HEK293 (cell line): Measurements from ENCODE around the gene DNAJC5.

Source experiments
- CTCF ChIA-PET: fragments of 350-600 bp; formaldehyde crosslinking; extraction: SDS; loops from one replicate; lab custom pipeline; 2021; ENCODE audit warnings: antibody characterized with exemption; lab: Yijun Ruan, JAX
- POLR2A ChIA-PET: fragments of 300-600 bp; formaldehyde crosslinking; extraction: SDS; loops from one replicate; lab custom pipeline; 2020; ENCODE audit warnings: antibody characterized with exemption, inconsistent platforms; lab: Yijun Ruan, JAX
- H3K27ac ChIP-seq: fragments of 200-500 bp; sonication (Bioruptor generic); 2 replicates; pipeline ENCODE4 v1.5.1; 2014; ENCODE audit warnings: low read depth, low read length, control low read depth, inconsistent platforms; ENCODE audit errors: extremely low read depth
- H3K36me3 ChIP-seq, 2 experiments: fragments of 200-500 bp in 1 of 2; sonication (Bioruptor generic) in 1 of 2; 1 replicate in 1 of 2; 2 replicates in 1 of 2; pipeline ENCODE4 v1.5.1; 2014 to 2017; ENCODE audit warnings: inconsistent platforms in 2 of 2, low read length in 2 of 2; ENCODE audit not compliant: control insufficient read depth in 2 of 2, insufficient read depth in 1 of 2
- H3K4me1 ChIP-seq: fragments of 200-500 bp; sonication (Bioruptor generic); 2 replicates; pipeline ENCODE4 v1.5.1; 2014; ENCODE audit warnings: mild to moderate bottlenecking, low read length, inconsistent platforms; ENCODE audit not compliant: control insufficient read depth, insufficient read depth
- H3K4me3 ChIP-seq: 2 replicates; pipeline ENCODE4 v1.5.1; 2011; ENCODE audit warnings: low read depth, mild to moderate bottlenecking, control low read depth, low read length, moderate library complexity
- H3K9me3 ChIP-seq: fragments of 200-500 bp; sonication (Bioruptor generic); 2 replicates; pipeline ENCODE4 v1.5.1; 2014; ENCODE audit warnings: low read depth, low read length, inconsistent platforms; ENCODE audit not compliant: control insufficient read depth, insufficient read depth
- GLIS1 ChIP-seq: fragments of 450-650 bp; formaldehyde crosslinking; IDR thresholded peaks from 2 replicates; pipeline ENCODE4 v1.5.1; 2016; ENCODE audit warnings: missing biosample characterization, missing genetic modification characterization
- GLIS2 ChIP-seq: fragments of 450-650 bp; formaldehyde crosslinking; IDR thresholded peaks from 2 replicates; pipeline ENCODE4 v1.5.1; 2016; ENCODE audit warnings: missing biosample characterization, missing genetic modification characterization
- HOXA7 ChIP-seq: sonication (generic); formaldehyde crosslinking; IDR thresholded peaks from 2 replicates; pipeline ENCODE4 v1.8.1; 2022; ENCODE audit warnings: missing genetic modification reagents, borderline replicate concordance
- PATZ1 ChIP-seq: fragments of 450-650 bp; formaldehyde crosslinking; IDR thresholded peaks from 2 replicates; pipeline ENCODE4 v1.5.1; 2016; ENCODE audit warnings: missing biosample characterization, missing genetic modification characterization
- TCF7L2 ChIP-seq: IDR thresholded peaks from 2 replicates; pipeline ENCODE4 v1.6.1; 2011; ENCODE audit warnings: low read depth, mild to moderate bottlenecking, inconsistent platforms, low read length, moderate library complexity, borderline replicate concordance
- ZFP69B ChIP-seq: fragments of 450-650 bp; formaldehyde crosslinking; IDR thresholded peaks from 2 replicates; pipeline ENCODE4 v1.5.1; 2016; ENCODE audit warnings: missing biosample characterization, missing genetic modification characterization
- ZNF114 ChIP-seq: fragments of 450-650 bp; formaldehyde crosslinking; IDR thresholded peaks from 2 replicates; pipeline ENCODE4 v1.5.0; 2017; ENCODE audit warnings: missing biosample characterization, missing genetic modification characterization
- ZNF2 ChIP-seq: fragments of 450-650 bp; formaldehyde crosslinking; IDR thresholded peaks from 2 replicates; pipeline ENCODE4 v1.5.1; 2016; ENCODE audit warnings: missing biosample characterization, missing genetic modification characterization
- ZNF214 ChIP-seq: fragments of 450-650 bp; formaldehyde crosslinking; IDR thresholded peaks from 2 replicates; pipeline ENCODE4 v1.5.1; 2017; ENCODE audit warnings: missing biosample characterization, mild to moderate bottlenecking, missing genetic modification characterization, borderline replicate concordance
- ZNF341 ChIP-seq: fragments of 450-650 bp; formaldehyde crosslinking; IDR thresholded peaks from 2 replicates; pipeline ENCODE4; 2016; ENCODE audit warnings: low read depth, missing biosample characterization, missing genetic modification characterization
- ZNF350 ChIP-seq: fragments of 450-650 bp; formaldehyde crosslinking; IDR thresholded peaks from 2 replicates; pipeline ENCODE4 v1.5.0; 2017; ENCODE audit warnings: missing biosample characterization, mild to moderate bottlenecking, missing genetic modification characterization
- ZNF391 ChIP-seq: fragments of 450-650 bp; formaldehyde crosslinking; IDR thresholded peaks from 2 replicates; pipeline ENCODE4 v1.5.1; 2016; ENCODE audit warnings: low read depth, missing biosample characterization, missing genetic modification characterization, borderline replicate concordance
- ZNF624 ChIP-seq: fragments of 450-650 bp; formaldehyde crosslinking; IDR thresholded peaks from 2 replicates; pipeline ENCODE4 v1.5.1; 2017; ENCODE audit warnings: missing biosample characterization, missing genetic modification characterization
- ZNF701 ChIP-seq: fragments of 450-650 bp; formaldehyde crosslinking; IDR thresholded peaks from 2 replicates; pipeline ENCODE4 v1.5.1; 2016; ENCODE audit warnings: missing biosample characterization, missing genetic modification characterization
- ZNF707 ChIP-seq: fragments of 450-650 bp; formaldehyde crosslinking; IDR thresholded peaks from 2 replicates; pipeline ENCODE4 v1.5.1; 2016; ENCODE audit warnings: missing biosample characterization, missing genetic modification characterization
- ZNF843 ChIP-seq: fragments of 450-650 bp; formaldehyde crosslinking; IDR thresholded peaks from 2 replicates; pipeline ENCODE4 v1.5.1; 2016; ENCODE audit warnings: missing biosample characterization, missing genetic modification characterization
- TF ChIP-seq, protein P1 (sequence below): fragments of 450-650 bp; formaldehyde crosslinking; conservative IDR thresholded peaks from 2 replicates; pipeline ENCODE4 v1.5.1; 2016; ENCODE audit warnings: low read depth, missing biosample characterization, missing genetic modification characterization
- TF ChIP-seq, protein P2 (sequence below): fragments of 450-650 bp; IDR thresholded peaks from 2 replicates; pipeline ENCODE4 v1.5.1; 2018; ENCODE audit warnings: missing biosample characterization, mild to moderate bottlenecking, missing genetic modification characterization
- TF ChIP-seq, protein P3 (sequence below): fragments of 450-650 bp; formaldehyde crosslinking; IDR thresholded peaks from 2 replicates; pipeline ENCODE4 v1.5.1; 2016; ENCODE audit warnings: missing biosample characterization, missing genetic modification characterization
- TF ChIP-seq, protein P4 (sequence below): fragments of 450-650 bp; formaldehyde crosslinking; IDR thresholded peaks from 2 replicates; pipeline ENCODE4 v1.5.1; 2016; ENCODE audit warnings: missing biosample characterization, missing genetic modification characterization, low read depth
- TF ChIP-seq, protein P5 (sequence below): sonication (generic); formaldehyde crosslinking; IDR thresholded peaks from 2 replicates; pipeline ENCODE4 v1.8.1; 2022; ENCODE audit warnings: mild to moderate bottlenecking, moderate library complexity, missing genetic modification reagents

The DNAJC5 gene

GRCh38 chr20:63857764-63858392, 37.0 kb upstream of the DNAJC5 start (continued):
- TF ChIP-seq ZNF624 (tag by site-specific recombination) = no peak
- peak; percentile 30; the same call in 1 of the 2 replicates for TF ChIP-seq GLIS2
- no peak for TF ChIP-seq TCF7L2

DNA sequence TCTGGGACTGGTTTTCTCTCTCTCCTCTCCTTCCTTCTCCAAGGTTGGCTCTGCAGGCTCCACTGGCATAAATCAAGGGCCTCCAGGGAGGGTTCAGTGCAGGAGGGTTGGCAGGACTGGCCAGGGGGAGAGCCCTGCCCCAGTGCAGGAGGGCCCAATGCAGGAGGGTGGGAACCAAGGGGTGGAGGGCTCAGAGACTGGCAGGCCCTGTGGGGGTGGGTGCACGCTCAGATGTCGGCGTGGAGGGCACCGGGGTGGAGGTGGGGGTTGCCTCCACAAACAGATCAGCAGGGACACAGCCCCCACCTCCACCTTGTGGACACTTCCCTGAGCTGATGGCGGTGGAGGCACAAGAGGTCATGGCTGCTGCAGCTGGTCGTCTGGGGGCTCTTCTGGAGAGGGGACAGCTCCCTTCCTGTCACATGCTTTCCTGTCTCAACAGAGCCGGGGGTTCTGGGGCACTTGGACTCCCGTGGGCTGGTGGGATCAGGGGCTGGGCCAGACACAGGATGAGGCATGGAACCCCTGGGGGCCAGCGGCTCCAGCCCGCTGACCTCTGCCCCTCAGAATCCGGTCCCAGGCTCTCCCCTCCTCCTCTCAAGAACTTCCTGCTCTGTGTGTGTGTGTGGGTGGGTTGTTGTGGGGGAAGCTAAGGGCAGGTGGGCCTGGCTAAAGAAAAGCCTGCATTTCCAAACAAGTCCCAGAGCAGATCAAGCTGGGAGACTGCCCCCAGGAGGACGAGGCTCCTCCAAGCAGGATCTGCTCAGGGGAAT, 36.3 kb upstream of the DNAJC5 start:
- Histone ChIP-seq H3K4me3 (no peak overlapping the region), H3K4me1 (no peaks in the 10 kb centered on the region), H3K9me3 (no peaks in the 10 kb centered on the region), H3K36me3 (peaks cover 0 to 21% of the 10 kb centered on the region in 2 experiments; a peak in 1 of 3 replicates), H3K27ac (no peak overlapping the region)
- ChIA-PET POLR2A (no interaction called here), CTCF (interaction anchor here (1.4 kb wide), 1 partner anchor 113 kb away, joined by 3 read pairs; no protein-coding TSS in a partner anchor)
- TF ChIP-seq ZNF701 (no peak), ZNF350 (tag by site-specific recombination) (no peak), ZNF114 (tag by site-specific recombination) (no peak), ZNF341 (peak; percentile 91), PATZ1 (peak; percentile 38; the same call in 1 of the 2 replicates), ZNF707 (no peak), ZNF843 (tag by site-specific recombination) (no peak), ZNF391 (no peak), ZFP69B (no peak), ZNF214 (tag by site-specific recombination) (no peak), HOXA7 (CRISPR knock-in tag) (no peak), GLIS1 (tag by site-specific recombination) (peak; percentile 74), ZNF2 (tag by site-specific recombination) (no peak)
- TF ChIP-seq, protein P1, sequence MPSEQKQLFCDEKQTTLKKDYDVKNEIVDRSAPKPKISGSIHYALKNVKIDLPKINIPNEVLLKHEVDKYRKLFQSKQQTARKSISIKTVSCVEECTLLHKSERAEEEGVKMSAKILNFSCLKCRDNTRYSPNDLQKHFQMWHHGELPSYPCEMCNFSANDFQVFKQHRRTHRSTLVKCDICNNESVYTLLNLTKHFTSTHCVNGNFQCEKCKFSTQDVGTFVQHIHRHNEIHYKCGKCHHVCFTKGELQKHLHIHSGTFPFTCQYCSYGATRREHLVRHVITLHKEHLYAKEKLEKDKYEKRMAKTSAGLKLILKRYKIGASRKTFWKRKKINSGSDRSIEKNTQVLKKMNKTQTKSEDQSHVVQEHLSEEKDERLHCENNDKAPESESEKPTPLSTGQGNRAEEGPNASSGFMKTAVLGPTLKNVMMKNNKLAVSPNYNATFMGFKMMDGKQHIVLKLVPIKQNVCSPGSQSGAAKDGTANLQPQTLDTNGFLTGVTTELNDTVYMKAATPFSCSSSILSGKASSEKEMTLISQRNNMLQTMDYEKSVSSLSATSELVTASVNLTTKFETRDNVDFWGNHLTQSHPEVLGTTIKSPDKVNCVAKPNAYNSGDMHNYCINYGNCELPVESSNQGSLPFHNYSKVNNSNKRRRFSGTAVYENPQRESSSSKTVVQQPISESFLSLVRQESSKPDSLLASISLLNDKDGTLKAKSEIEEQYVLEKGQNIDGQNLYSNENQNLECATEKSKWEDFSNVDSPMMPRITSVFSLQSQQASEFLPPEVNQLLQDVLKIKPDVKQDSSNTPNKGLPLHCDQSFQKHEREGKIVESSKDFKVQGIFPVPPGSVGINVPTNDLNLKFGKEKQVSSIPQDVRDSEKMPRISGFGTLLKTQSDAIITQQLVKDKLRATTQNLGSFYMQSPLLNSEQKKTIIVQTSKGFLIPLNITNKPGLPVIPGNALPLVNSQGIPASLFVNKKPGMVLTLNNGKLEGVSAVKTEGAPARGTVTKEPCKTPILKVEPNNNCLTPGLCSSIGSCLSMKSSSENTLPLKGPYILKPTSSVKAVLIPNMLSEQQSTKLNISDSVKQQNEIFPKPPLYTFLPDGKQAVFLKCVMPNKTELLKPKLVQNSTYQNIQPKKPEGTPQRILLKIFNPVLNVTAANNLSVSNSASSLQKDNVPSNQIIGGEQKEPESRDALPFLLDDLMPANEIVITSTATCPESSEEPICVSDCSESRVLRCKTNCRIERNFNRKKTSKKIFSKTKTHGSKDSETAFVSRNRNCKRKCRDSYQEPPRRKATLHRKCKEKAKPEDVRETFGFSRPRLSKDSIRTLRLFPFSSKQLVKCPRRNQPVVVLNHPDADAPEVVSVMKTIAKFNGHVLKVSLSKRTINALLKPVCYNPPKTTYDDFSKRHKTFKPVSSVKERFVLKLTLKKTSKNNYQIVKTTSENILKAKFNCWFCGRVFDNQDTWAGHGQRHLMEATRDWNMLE (tag by site-specific recombination) = no peak
- TF ChIP-seq, protein P2, sequence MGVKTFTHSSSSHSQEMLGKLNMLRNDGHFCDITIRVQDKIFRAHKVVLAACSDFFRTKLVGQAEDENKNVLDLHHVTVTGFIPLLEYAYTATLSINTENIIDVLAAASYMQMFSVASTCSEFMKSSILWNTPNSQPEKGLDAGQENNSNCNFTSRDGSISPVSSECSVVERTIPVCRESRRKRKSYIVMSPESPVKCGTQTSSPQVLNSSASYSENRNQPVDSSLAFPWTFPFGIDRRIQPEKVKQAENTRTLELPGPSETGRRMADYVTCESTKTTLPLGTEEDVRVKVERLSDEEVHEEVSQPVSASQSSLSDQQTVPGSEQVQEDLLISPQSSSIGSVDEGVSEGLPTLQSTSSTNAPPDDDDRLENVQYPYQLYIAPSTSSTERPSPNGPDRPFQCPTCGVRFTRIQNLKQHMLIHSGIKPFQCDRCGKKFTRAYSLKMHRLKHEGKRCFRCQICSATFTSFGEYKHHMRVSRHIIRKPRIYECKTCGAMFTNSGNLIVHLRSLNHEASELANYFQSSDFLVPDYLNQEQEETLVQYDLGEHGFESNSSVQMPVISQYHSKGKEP = no peak
- TF ChIP-seq, protein P3, sequence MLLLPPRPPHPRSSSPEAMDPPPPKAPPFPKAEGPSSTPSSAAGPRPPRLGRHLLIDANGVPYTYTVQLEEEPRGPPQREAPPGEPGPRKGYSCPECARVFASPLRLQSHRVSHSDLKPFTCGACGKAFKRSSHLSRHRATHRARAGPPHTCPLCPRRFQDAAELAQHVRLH = no peak
- TF ChIP-seq, protein P4, sequence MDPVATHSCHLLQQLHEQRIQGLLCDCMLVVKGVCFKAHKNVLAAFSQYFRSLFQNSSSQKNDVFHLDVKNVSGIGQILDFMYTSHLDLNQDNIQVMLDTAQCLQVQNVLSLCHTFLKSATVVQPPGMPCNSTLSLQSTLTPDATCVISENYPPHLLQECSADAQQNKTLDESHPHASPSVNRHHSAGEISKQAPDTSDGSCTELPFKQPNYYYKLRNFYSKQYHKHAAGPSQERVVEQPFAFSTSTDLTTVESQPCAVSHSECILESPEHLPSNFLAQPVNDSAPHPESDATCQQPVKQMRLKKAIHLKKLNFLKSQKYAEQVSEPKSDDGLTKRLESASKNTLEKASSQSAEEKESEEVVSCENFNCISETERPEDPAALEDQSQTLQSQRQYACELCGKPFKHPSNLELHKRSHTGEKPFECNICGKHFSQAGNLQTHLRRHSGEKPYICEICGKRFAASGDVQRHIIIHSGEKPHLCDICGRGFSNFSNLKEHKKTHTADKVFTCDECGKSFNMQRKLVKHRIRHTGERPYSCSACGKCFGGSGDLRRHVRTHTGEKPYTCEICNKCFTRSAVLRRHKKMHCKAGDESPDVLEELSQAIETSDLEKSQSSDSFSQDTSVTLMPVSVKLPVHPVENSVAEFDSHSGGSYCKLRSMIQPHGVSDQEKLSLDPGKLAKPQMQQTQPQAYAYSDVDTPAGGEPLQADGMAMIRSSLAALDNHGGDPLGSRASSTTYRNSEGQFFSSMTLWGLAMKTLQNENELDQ (tag by site-specific recombination) = no peak
- TF ChIP-seq, protein P5, sequence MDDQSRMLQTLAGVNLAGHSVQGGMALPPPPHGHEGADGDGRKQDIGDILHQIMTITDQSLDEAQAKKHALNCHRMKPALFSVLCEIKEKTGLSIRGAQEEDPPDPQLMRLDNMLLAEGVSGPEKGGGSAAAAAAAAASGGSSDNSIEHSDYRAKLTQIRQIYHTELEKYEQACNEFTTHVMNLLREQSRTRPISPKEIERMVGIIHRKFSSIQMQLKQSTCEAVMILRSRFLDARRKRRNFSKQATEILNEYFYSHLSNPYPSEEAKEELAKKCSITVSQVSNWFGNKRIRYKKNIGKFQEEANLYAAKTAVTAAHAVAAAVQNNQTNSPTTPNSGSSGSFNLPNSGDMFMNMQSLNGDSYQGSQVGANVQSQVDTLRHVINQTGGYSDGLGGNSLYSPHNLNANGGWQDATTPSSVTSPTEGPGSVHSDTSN = no peak
